ENCODE measurements around the gene NR1I3.

Gene NR1I3

DNA sequence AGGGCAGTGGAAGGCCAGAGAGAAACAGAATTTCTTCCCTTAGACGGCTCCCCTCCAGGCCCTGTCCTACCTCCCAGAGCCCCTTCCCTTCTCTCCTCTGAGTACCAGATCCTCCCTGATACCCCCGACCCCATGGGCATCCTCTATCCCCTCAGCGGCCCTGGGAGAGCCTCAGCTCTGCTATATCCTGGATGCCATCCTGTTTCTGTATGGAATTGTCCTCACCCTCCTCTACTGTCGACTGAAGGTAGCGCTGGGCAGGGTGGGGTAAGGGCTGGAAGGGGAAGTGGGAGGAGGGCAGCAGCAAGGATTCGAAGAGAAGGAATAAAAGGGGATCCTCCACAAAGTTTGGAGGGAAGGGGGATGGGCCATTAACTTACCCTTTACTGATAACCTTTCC lies 20.2 kb downstream of the NR1I3 start:
- DNase-seq = no peak

DNA sequence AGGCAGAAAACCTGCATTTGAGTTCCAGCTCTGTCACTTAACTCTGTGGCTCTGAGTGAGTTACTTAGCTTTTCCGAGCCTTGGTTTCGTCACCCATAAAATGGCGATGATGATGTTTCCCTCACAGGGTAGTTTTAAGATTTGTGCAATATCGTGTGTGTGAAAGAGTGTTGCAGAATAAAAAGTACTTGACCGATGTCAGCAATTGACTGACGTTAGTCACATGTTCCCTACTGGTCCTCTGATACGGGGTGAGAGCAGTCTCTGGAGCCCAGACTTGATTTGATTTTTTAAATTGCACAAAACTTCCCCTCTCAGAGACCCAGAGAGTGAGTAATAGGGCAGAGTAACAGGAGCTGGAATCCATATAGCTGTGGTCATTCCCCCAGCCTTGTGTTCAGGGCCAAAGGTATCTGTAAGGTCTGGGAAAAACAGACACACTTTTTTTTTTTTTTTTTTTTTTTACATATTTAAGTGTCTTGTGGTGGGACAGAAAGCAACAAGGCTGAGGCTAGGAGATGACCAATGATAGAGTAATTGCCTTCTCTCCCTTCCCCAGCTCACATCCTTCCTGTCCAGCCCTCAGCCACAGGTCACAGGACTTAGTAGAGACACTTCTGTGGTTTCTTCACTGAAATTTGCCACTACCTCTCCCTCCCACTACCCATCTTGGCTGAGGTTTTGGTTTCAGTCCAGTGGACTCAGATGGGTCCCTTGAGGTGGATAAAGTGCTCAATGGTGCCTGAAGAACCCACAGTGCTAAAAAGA lies 20.9 kb downstream of the NR1I3 start:
- DNase-seq = no peak

DNA sequence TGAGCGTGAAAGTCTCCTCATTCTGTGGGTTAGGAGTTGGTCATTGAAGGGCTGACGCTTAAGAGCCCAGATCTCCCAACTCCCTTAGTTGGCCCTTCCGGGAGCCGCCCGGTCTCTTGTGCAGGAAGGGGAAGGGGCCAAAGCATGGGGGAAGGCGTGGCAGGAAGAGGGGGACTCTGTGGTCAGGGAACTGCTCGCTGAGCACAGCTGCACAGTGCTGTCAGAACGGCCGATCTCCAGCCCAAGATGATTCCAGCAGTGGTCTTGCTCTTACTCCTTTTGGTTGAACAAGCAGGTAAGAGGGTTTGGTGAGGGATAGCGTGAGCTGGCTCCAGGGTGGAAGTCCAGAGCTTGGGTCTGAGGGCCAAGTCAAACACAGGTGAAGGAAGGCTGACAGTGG lies 22.9 kb downstream of the NR1I3 start, which contains the start of gene FCER1G:
FCER1G (plus strand) TSS at position 220 of the 400 bp plus-strand sequence; CDS start at position 247, 27 bp downstream.
- DNase-seq = no peak

DNA sequence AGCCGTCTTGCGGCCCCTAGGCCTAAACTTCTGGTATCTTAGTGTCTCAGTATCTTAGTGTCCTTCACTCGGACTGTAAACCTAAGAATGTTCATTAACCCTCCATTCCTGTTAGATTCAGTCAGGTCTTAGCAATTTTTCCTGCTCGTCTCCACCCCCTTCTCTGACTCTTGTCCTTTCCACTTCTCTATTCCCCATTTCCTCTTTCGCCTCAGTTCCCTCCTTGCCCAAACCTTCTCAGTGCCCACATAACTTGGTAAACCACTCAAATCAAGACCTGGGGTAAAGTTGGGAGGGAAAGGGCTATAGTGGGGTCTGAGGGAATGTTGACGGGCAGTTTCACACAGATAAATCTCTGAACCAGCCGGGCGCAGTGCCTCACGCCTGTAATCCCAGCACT lies 23.6 kb downstream of the NR1I3 start:
- DNase-seq = no peak

DNA sequence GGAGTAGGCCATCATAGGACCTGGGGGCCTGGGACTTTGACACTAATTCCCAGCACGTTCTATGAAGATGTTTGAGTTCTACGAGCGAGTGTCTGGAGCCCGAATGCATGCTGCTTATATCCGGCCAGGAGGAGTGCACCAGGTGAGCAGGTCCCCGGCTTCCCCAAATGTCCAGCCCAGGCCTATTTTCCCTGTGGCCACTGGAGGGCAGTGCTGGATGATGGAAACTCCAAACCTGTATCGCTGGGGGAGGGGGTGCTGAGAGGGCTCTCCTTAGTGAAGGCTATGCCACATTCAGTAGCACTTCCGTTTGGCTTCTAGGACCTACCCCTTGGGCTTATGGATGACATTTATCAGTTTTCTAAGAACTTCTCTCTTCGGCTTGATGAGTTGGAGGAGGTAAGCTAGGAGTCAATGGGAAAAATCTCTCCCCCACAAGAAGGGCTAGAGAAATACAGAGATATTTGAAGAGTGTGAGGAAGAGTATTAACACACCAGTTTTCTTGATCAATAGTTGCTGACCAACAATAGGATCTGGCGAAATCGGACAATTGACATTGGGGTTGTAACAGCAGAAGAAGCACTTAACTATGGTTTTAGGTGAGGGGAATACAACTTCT lies 28.1 kb downstream of the NR1I3 start:
- DNase-seq = no peak

DNA sequence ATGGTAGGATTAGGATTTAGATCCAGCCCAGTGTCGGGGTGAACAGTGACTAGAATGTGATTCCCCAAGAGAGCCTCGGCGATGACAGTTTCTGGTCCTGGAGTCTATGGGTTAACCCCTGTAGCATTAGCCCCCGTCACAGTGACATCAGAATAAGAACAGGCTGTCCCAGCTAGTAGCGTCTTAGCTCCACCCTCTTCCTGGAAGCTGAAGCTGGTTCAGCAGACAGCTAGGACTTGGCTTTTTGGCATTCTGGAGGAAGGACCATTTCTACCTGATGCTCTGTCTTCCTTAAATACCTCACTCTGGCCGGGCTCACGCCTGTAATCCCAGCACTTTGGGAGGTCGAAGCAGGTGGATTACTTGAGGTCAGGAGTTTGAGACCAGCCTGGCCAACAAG lies 30.8 kb downstream of the NR1I3 start:
- DNase-seq = no peak

DNA sequence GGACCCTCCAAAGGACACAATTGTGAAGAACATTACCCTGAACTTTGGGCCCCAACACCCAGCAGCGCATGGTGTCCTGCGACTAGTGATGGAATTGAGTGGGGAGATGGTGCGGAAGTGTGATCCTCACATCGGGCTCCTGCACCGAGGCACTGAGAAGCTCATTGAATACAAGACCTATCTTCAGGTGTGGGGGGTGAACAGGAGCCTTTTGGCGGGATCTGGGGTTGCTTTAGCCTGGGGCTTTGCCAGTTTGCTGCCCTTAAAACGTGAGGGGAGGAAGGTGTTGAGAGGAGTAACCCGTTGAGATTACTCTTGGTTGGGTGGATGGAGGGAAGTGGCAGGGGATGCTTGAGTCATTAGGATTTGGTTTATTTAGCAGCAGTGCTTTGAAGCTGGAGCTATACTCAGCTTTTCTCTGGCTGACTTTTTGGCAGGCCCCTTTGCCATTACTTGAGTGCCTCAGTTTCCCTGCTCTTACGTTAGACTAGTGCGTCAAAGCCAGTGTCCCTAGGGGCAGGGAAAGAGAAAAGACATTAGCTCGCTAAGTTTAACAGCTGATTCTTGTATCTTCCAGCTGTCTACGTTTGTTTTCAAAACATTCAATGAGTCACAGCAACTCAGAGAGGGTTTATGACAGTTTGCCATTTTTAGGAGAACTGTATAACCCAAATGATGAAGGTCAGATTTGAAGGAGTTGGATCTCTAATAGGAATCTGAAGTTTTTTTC lies 31.4 kb downstream of the NR1I3 start:
- DNase-seq = no peak

DNA sequence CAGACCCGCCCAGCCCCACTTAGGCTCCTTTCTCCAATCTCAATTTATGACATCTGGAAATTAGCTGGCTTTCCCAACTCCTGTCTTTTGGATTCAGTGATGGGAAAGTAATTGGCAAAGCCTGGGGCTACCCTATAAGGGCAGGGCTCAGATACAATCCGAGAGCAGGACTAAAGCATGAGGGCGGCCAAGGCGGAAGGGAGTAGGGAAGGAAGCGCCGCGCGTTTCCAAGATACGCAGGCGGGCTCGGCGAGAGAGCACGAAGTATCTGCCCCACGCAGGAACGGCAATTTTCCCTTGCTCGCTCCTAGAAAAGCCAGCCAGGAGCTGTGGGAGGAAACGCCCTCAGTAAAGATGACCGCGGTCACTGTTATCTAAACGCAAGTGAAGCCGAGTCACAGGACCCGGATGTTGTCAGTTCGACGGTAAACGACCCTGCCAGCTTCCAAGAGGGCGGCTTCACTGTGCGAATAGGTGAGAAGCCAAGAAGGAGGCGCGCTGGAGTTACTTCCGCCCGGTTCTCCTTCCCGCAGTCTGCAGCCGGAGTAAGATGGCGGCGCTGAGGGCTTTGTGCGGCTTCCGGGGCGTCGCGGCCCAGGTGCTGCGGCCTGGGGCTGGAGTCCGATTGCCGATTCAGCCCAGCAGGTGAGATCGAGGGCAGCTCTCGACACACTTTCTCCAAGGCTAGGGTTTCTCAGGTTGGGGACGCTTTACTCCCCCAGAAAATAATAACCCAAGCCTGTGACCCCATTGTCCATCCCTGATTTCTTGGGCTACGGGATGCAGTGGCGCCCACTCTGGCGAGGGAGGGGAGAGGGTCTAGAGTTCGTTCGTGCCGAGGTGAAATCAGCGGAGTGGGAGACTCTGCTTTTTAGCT lies 35.9 kb downstream of the NR1I3 start, which contains the start of gene NDUFS2:
NDUFS2 (plus strand) TSS at position 532 of the 877 bp plus-strand sequence; CDS start at position 551, 19 bp downstream.
- peak; percentile 67 for DNase-seq

DNA sequence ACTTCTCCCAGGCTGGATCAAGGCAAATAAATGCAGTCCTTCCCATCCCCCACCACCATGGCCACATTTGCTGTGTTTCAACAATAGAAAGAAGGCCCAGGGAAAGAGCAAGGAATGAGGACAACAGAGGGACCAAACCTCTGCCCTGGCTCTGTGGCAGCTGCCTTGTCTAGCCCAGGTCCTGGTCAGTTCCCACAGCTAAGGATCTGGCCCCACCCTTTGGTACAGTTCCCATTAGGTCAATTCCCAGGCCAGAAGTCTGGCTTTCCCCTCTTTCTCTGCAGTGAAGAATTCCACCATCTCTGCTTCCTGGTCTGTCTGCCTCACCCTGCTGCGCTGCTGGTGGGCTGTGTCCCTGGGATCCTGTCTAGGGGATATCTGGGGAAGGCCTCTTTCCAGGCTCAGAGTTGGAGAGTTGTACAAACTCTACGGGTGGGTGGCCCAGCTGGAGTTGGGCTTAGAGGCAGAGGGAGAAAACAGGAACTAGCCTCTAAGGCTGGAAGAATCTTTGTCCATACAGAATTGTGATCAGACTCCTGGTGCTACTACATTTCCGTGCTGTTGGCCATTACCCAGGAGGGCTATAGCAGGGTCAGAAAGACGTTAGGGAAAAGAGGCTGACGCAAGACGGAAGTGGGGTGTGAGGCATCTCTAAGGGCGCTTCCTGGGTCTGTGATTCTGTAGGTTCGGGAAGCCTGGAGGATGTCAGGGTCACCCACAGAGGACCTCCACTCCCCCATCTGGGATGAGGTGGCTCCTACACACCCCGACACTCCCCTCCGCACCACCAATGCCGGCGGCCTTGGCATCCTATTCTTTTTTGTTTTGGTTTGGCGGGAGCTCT lies 36.8 kb downstream of the NR1I3 start:
- no peak for DNase-seq

DNA sequence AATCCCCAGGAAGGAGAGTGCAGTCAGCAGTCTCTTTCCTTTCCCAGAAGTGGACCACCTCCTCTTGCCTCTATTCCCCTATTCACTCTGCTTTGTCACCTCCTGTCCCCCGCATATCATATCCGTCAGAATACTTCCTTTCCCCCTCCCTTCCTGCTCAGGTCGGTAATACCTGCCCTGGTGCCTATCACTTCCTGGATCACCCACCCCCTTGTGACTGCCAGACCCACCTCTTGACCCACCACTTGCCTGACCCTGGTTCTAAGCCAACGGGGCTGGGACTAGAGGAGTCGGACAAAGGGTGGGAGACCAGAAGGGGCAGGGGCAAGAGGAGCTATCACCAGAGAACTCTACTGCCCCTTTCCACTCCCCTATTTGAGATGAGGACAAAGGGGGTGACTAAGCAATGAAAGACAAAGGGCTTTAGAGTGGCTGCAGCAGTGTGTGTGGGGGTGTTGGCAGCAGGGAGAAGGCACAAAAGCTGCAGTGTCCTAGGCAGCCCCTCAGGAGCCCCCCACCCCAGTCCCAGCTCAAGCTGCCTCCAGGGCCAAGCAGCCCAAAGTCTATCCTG lies 37.5 kb downstream of the NR1I3 start:
- DNase-seq = no peak

DNA sequence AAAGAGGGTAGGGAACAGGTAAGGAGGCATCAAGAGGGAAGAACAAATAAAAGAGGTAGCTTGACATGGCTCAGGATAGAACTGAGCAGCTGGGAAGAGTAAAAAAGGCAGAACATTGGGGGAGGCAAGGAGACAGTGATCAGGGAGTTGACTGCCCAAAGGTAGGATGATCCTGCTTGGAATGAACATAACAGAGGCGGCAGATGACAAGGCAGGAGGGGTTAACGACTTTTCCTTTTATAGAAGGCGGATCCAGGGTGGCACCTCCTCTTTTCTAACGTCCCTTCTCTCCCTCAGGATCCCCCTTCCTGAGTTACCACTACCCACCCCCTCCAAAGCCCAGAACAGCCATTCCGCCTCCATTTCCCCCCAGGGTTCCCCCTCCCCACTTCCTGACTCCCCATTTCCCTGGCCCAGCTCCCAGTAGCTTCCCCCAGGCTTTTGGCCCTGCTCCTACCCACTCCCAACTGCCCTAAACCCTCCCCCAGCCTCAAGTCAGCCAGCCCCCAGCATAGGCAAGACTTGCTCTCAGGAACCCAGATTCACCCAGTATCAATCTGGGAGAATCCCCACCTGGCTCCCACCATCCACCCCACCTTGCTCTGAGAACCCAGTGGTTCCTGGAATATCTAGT lies 38.4 kb downstream of the NR1I3 start:
- DNase-seq = no peak

DNA sequence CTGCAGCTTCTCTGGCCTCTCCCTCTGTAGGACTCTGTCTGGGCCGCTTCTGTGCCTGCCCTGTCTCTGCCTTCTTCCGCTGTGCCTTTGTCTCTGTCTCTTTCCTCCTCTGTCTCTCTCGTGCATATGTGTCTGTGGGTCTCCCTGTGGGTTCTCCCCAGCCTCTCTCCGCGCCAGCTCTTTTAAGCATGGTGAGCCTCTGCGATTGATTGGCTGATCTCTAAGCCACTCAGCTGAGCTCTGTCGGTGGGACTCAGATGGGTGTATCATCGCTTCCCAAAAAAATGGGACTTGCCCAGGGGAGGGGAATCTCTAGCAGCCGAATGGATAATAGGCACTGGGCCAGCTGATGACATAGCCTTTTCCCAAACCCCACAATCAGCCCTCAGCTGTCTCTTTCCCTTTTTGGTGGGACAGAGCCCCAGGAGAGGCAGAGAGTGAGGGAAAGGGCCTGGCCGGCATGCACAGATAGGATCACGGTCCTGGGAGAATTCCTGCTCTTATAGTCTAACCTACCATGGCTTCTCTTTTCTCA lies 39.0 kb downstream of the NR1I3 start, which contains the start of gene ADAMTS4:
ADAMTS4 (minus strand) TSS at position 158 of the 535 bp plus-strand sequence. CDS start 427 bp downstream, outside the sequence.
- no peak for DNase-seq

DNA sequence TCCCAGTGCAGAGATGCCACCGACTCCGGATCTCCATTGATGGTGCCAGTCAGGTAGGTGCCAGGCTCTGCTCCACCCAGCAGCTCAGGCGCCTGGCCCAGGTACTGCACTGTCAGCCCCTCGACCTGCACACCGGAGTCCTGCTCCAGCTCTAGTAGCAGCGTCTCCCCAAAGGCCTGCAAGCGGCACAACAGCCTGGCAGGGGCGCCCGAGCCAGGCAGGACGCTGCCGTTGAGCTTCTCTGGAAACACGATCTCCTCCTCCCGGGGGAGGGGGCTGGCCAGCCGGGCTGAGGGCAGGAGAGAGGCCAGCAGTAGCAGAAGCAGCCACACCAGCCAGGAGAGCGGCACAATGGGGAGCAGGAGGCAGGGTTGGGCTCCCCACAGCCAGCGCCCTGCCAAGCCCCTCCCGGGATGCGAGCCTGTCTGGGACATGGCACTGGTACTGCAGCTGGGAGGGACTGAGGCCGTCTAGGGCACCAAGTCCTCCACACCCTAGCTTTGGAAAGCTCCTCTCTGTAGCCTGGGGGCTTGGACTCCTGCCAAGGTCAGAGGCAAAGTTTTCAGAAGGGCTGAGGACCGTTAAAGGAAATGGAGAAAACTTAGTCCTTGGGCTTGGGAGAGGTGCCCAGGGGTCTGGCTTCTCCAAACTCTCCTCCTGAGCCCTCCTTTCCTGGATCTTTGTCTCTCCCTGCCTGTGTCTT lies 39.7 kb downstream of the NR1I3 start:
- no peak for DNase-seq

DNA sequence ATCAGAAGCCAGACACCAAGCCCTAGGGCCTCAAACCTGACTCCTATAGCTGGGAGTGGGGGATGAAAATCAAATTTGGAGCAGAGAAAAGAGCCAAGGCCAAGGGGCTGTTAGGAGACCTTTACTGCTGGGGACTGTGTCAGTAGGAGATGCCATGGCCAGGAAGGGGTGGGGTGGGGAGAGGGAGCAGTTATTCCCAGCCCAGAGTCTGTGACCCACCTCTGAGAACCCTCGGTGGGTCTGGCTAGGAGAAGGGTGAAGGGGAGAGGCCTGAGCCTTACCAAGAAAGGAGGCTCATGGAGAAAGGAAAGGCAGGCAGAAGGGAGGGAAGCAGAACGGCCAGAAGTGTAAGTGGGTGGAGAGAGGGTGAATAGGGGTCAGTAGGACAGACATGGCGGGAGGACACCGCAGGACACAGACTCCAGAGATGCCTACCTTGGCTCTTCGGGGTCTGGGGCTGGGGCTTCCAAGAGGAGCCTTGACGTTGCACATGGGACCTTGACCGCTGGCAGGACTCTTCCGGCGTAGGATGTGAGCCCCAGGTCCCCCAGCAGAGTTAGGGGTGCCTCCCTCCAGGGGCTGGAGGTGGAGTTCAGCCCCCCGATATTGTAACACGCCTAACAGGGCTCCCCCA lies 40.3 kb downstream of the NR1I3 start:
- DNase-seq = no peak

DNA sequence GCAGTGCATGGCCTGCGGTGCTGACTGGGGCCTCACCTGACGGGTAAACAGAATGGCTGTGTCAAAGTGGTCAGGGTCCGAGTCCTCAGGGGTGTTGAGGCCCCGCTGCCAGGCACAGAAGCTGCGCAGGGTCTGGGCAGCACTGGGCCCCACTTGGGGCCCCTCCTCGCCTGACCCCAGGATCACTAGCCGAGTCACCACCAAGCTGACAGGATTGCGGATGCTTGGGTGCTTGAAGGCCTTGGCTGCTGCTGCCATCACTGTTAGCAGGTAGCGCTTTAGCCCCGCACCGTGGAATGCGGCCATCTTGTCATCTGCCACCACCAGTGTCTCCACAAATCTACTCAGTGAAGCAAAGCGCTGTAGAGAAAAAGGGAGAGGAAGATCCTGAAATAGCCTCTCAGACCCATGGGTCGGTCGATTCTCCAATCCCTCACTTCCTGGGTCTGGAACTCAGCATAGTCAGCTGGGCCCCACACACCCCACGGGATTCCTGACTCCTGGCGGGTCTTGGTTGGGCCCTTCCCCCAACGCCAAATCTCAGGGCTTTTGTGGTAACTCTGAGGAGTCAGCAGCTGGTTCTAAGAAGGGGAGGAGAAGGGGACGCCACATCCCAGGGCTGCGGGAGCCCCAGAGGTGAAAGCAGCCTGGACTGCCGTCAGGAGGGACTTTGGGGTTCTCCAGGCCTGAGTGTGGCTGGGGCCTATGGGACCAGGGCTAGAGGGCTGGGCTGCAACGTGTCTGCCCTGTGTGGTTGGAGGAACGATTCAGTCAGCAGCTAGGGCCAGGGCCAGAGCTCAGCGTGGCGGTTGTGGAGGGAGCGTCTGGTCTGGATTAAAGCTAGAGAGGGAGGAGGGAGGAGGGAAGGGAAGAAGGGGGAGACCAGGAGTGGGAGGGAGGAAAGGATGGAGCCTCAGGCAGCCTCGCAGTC lies 41.2 kb downstream of the NR1I3 start:
- no peak for DNase-seq

DNA sequence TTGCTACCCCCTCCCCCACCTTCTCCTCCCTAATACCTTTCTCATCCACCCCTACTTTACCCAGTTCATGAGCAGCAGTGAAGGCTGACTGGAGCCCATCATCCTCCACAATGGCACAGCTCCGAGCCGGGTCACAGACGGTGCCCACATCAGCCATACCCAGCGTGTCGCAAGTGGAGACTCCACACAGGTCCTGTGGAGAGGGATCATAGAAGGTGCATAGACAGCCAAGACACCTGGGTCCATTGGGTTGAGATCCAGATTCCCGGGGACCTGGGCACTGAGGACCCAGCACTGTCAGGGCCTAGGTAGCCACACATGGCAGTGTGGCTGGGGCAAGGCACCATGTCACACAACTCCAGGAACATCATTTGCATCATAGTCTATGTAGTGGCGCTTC lies 41.9 kb downstream of the NR1I3 start:
- no peak for DNase-seq

DNA sequence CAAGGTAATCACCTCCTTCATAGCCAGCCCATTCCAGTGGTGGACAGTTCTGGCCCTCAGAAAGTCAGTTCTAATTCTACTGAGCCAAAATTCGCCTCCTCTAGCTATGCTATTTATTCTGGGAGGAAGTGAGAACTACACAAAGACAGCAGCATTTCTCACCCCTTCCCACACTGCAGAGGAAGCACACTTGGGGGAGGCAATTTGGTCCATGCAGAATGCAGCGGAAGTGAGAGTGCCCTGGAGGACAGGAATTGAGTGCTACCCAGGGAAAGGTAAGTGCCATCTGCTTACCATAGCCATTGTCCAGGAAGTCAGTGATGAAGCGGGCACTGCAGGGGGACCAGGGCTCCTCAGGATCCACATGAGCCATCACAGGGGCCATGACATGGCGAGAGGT lies 42.8 kb downstream of the NR1I3 start:
- DNase-seq = no peak
